ENCODE measurements around the gene SHH.

GRCh38 chr7:155837126-155837479 is 24.8 kb upstream of the SHH start:
- TF ChIP-seq ZFX (IDR thresholded peaks at IDR 0.05; ENCODE audit: borderline replicate concordance), result no peak
- no peak for TF ChIP-seq CTCF (IDR thresholded peaks at IDR 0.05)
